ENCODE results near the gene CDC42SE1.

- TF ChIP-seq EP300 (IDR thresholded peaks at IDR 0.05) = no peak
- TF ChIP-seq, protein P1, sequence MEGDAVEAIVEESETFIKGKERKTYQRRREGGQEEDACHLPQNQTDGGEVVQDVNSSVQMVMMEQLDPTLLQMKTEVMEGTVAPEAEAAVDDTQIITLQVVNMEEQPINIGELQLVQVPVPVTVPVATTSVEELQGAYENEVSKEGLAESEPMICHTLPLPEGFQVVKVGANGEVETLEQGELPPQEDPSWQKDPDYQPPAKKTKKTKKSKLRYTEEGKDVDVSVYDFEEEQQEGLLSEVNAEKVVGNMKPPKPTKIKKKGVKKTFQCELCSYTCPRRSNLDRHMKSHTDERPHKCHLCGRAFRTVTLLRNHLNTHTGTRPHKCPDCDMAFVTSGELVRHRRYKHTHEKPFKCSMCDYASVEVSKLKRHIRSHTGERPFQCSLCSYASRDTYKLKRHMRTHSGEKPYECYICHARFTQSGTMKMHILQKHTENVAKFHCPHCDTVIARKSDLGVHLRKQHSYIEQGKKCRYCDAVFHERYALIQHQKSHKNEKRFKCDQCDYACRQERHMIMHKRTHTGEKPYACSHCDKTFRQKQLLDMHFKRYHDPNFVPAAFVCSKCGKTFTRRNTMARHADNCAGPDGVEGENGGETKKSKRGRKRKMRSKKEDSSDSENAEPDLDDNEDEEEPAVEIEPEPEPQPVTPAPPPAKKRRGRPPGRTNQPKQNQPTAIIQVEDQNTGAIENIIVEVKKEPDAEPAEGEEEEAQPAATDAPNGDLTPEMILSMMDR (IDR thresholded peaks at IDR 0.05) = no peak
Measured at GRCh38 chr1:151011154-151011850, 48.1 kb downstream of the CDC42SE1 start.

Measured in esophagus muscularis mucosa (tissue), 3 donors.